Activated effector memory CD4-positive, alpha-beta T cell treated with anti-CD3 and anti-CD28 coated beads, Interleukin-2, amount 50 U/mL, for 16 hours (primary cell): Measurements from ENCODE around the gene DRAXIN.

Experiments used
- DNase-seq: peaks from one replicate; pipeline ENCODE4 v3.0.0-alpha.2; 2020

Gene DRAXIN

GRCh38 chr1:11766429-11766776 lies 74.9 kb downstream of the DRAXIN start:
- no peak for DNase-seq

GRCh38 chr1:11767922-11768704 lies 76.6 kb downstream of the DRAXIN start:
- DNase-seq: no peak

GRCh38 chr1:11768821-11769220 lies 77.3 kb downstream of the DRAXIN start:
- DNase-seq: no peak

GRCh38 chr1:11769274-11769673 lies 77.8 kb downstream of the DRAXIN start:
- DNase-seq: no peak

- no peak for DNase-seq
Measured at GRCh38 chr1:11770011-11770410, 78.5 kb downstream of the DRAXIN start.

GRCh38 chr1:11771481-11772043 lies 80.1 kb downstream of the DRAXIN start:
- DNase-seq: no peak

GRCh38 chr1:11772458-11772857 lies 80.9 kb downstream of the DRAXIN start:
- DNase-seq: no peak

GRCh38 chr1:11774753-11775152 lies 83.2 kb downstream of the DRAXIN start:
- no peak for DNase-seq
